Activated naive CD4-positive, alpha-beta T cell treated with anti-CD3 and anti-CD28 coated beads for 36 hours (primary cell): ENCODE measurements around the gene IFRD2. TPM values are rescaled to one million over a fixed set of nuclear protein-coding genes. Genes with fewer than 3 reads are reported as not detected.

Source experiments
- CTCF ChIA-PET: fragments of 350-600 bp; sonication (Branson Sonifier 250); formaldehyde crosslinking; loops from one replicate; lab custom pipeline; 2021; ENCODE audit warnings: antibody characterized with exemption; lab: Charles Lee
- DNase-seq: peaks from one replicate; pipeline ENCODE4 v3.0.0-alpha.2; 2020
- H3K27ac Mint-ChIP-seq: one replicate; pipeline ENCODE4 v1.8.0; 2021; ENCODE audit warnings: mild to moderate bottlenecking, mixed read lengths
- H3K27me3 Mint-ChIP-seq: one replicate; pipeline ENCODE4 v1.8.0; 2021; ENCODE audit warnings: low read depth, mixed read lengths
- H3K36me3 Mint-ChIP-seq: one replicate; pipeline ENCODE4 v1.8.0; 2021; ENCODE audit warnings: low read depth, mixed read lengths
- H3K4me1 Mint-ChIP-seq: one replicate; pipeline ENCODE4 v1.8.0; 2021; ENCODE audit warnings: low read depth, mixed read lengths
- H3K4me3 Mint-ChIP-seq: one replicate; pipeline ENCODE4 v1.8.0; 2021; ENCODE audit warnings: mild to moderate bottlenecking, moderate library complexity, mixed read lengths
- H3K9me3 Mint-ChIP-seq: one replicate; pipeline ENCODE4 v1.8.0; 2021; ENCODE audit warnings: mixed read lengths
- intact Hi-C: fragments of 100-400 bp; cut with micrococcal nuclease; formaldehyde crosslinking; loops from one replicate; pipeline ENCODE4 v1.15.1; 2023
- total RNA-seq, 2 experiments: library from RNA; stranded (reverse); gene quantifications; one replicate each; pipeline ENCODE4 v1.2.3, GENCODE V29; 2021

The IFRD2 gene
- total RNA-seq, 2 experiments from 2014 or later: 117 to 125 TPM

GRCh38 chr3:50323092-50323600 lies 30.9 kb upstream of the IFRD2 start:
- peaks cover 37% of the 10 kb centered on the region for H3K4me1 Mint-ChIP-seq
- no peak for DNase-seq
- intact Hi-C loops: loop anchor here (5.0 kb wide), 1 partner anchor 131 kb away; the partner anchor contains the start of gene GNAT1
- H3K9me3 Mint-ChIP-seq: no peaks in the 10 kb centered on the region
- H3K36me3 Mint-ChIP-seq: no peaks in the 10 kb centered on the region
- H3K27ac Mint-ChIP-seq: peak overlapping the region; percentile 30
- CTCF ChIA-PET: interaction anchor here (1.6 to 5.7 kb wide), 6 partner anchors 8 to 31 kb away, joined by 4 to 31 read pairs (median 14); partner anchors contain the start of genes HYAL1, HYAL3, IFRD2 and NAA80
- H3K4me3 Mint-ChIP-seq: no peak overlapping the region
- H3K27me3 Mint-ChIP-seq: no peaks in the 10 kb centered on the region

DNA sequence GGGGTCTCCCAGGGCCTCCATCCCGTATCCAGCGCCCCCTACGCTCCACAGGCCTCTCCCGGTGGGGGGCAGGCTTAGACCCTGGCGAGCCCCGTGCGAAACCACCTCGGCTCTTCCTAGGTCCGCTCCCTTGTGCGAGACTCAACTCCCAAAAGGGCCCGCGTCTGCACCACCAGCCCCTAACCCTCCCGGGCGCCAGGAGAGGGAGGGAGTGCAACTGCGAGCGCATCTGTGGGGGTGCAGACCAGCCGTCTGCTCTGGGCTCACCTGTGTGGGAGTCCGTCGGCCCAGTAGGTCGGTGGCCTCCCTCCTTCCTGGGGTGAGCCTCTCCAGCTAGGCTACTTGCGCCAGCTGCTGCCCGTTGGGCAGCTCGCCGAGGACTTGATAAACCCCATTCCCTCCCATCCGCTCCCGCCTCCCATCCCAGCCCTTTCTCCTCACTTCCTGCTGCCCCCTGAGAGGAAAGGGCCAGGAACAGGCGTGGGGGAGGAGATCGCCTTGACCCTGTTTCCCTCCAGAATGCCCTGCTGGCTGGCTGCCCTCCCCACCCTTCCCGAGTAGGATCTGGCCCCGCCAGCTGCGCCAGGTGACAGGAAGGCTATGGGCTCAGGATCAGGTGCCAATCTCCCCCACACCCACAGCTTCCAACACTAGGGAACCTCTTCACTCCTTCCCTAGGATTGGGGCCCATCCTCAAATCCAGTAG lies 30.3 kb upstream of the IFRD2 start, which contains the start of gene HYAL2:
HYAL2 (minus strand) TSS at position 360 of the 706 bp plus-strand sequence. CDS start 2,256 bp downstream, outside the sequence.
- DNase-seq: no peak
- peak within 1 kb of the TSS; percentile 80 for H3K27ac Mint-ChIP-seq
- H3K4me1 Mint-ChIP-seq: peaks cover 37% of the 10 kb centered on the region
- no peaks in the 10 kb centered on the region for H3K27me3 Mint-ChIP-seq
- intact Hi-C loops: loop anchor here (5.0 kb wide), 1 partner anchor 130 kb away; the partner anchor contains the start of gene GNAT1
- no peaks in the 10 kb centered on the region for H3K36me3 Mint-ChIP-seq
- CTCF ChIA-PET: interaction anchor here (1.6 to 5.7 kb wide), 7 partner anchors 8 to 64 kb away, joined by 3 to 31 read pairs (median 13); partner anchors contain the start of genes HYAL1, HYAL3, IFRD2 and NAA80
- H3K9me3 Mint-ChIP-seq: no peaks in the 10 kb centered on the region
- H3K4me3 Mint-ChIP-seq: peak within 1 kb of the TSS; percentile 73

DNA sequence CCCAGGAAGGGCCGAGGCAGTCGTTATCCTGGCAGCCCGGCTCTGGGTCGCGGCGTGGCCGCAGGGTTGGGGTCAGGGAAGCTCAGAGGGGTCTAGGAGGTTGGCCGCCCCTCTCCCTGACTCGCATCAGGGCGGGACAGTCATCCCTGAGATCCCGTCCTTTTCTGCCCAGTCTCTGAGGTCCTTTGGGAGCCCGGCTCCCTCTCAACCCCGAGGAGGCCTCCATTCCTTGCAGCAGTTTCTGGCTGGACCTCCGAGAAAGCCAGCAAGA lies 29.8 kb upstream of the IFRD2 start:
- Mint-ChIP-seq H3K27ac (no peak overlapping the region), H3K4me1 (peaks cover 38% of the 10 kb centered on the region), H3K4me3 (no peak overlapping the region), H3K36me3 (no peaks in the 10 kb centered on the region), H3K9me3 (no peaks in the 10 kb centered on the region), H3K27me3 (no peaks in the 10 kb centered on the region)
- CTCF ChIA-PET: interaction anchor here (0.6 to 5.7 kb wide), 5 partner anchors 15 to 64 kb away, joined by 3 to 31 read pairs (median 3); partner anchors contain the start of genes HYAL3 and NAA80
- intact Hi-C loops: loop anchor here (5.0 kb wide), 1 partner anchor 130 kb away; the partner anchor contains the start of gene GNAT1
- no peak for DNase-seq

GRCh38 chr3:50321336-50322114 lies 29.3 kb upstream of the IFRD2 start:
- CTCF ChIA-PET: interaction anchor here (0.6 to 5.7 kb wide), 7 partner anchors 16 to 125 kb away, joined by 3 to 31 read pairs (median 3); partner anchors contain the start of genes HYAL3 and NAA80
- peak overlapping the region; percentile 80 for H3K27ac Mint-ChIP-seq
- no peaks in the 10 kb centered on the region for H3K36me3 Mint-ChIP-seq
- no peaks in the 10 kb centered on the region for H3K27me3 Mint-ChIP-seq
- intact Hi-C loops: loop anchor here (1.0 to 5.0 kb wide), 4 partner anchors 22 to 129 kb away; partner anchors contain the start of genes GNAT1, HYAL3, IFRD2 and NAA80
- peak; percentile 83 for DNase-seq
- H3K4me3 Mint-ChIP-seq: peak overlapping the region; percentile 86
- no peaks in the 10 kb centered on the region for H3K9me3 Mint-ChIP-seq
- H3K4me1 Mint-ChIP-seq: peaks cover 38% of the 10 kb centered on the region

DNA sequence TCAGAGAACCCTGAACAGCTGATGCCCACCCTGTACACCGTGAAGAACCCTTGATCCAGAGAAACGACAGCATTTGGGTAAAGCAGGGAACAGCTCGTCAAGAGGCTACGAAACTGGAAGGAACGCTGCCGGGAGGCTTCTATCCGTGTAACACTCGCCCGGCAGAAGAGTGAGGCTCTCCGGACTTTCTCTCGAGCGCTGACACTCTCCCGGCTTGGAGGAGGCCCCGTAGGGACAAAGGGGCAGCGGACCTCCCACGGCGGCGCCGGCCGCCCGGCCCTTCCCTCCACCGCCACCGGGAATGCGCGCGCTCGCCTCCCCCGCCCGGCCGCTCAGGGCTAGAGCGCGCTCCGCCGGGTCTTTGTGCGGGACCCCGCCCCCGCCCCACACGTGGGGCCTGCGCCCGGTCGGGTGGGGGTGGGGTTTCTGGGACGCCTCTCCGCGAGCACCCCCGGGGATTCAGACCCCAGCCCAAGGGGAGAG lies 28.7 kb upstream of the IFRD2 start:
- intact Hi-C loops: loop anchor here (1.0 to 5.0 kb wide), 4 partner anchors 22 to 129 kb away; partner anchors contain the start of genes GNAT1, HYAL3, IFRD2 and NAA80
- Mint-ChIP-seq H3K4me3 (peak overlapping the region; percentile 86), H3K4me1 (peaks cover 39% of the 10 kb centered on the region), H3K36me3 (no peaks in the 10 kb centered on the region), H3K27me3 (no peaks in the 10 kb centered on the region), H3K27ac (no peak overlapping the region), H3K9me3 (no peaks in the 10 kb centered on the region)
- CTCF ChIA-PET: interaction anchor here (0.6 to 5.7 kb wide), 8 partner anchors 11 to 125 kb away, joined by 3 to 31 read pairs (median 3); partner anchors contain the start of genes HYAL3 and NAA80
- peak; percentile 51 for DNase-seq

GRCh38 chr3:50319894-50320625 lies 27.8 kb upstream of the IFRD2 start:
- intact Hi-C loops: loop anchor here (5.0 kb wide), 1 partner anchor 128 kb away; the partner anchor contains the start of gene GNAT1
- no peak for DNase-seq
- no peaks in the 10 kb centered on the region for H3K9me3 Mint-ChIP-seq
- CTCF ChIA-PET: interaction anchor here (0.6 to 3.0 kb wide), 3 partner anchors 12 to 20 kb away, joined by 3 to 12 read pairs (median 3); partner anchors contain the start of genes HYAL3 and NAA80
- H3K4me1 Mint-ChIP-seq: peaks cover 37% of the 10 kb centered on the region
- no peaks in the 10 kb centered on the region for H3K27me3 Mint-ChIP-seq
- no peaks in the 10 kb centered on the region for H3K36me3 Mint-ChIP-seq
- no peak overlapping the region for H3K27ac Mint-ChIP-seq
- peak overlapping the region; percentile 86 for H3K4me3 Mint-ChIP-seq

- peaks cover 33% of the 10 kb centered on the region for H3K4me1 Mint-ChIP-seq
- no peak overlapping the region for H3K27ac Mint-ChIP-seq
- no peaks in the 10 kb centered on the region for H3K9me3 Mint-ChIP-seq
- no peak overlapping the region for H3K4me3 Mint-ChIP-seq
- intact Hi-C loops: no loop called here
- DNase-seq: no peak
- CTCF ChIA-PET: interaction anchor here (3.0 kb wide), 1 partner anchor 20 kb away, joined by 12 read pairs; the partner anchor contains the start of genes HYAL3 and NAA80
- H3K36me3 Mint-ChIP-seq: no peaks in the 10 kb centered on the region
- H3K27me3 Mint-ChIP-seq: no peaks in the 10 kb centered on the region
These were observed 27.1 kb upstream of the IFRD2 start for GRCh38 chr3:50319181-50319893.

DNA sequence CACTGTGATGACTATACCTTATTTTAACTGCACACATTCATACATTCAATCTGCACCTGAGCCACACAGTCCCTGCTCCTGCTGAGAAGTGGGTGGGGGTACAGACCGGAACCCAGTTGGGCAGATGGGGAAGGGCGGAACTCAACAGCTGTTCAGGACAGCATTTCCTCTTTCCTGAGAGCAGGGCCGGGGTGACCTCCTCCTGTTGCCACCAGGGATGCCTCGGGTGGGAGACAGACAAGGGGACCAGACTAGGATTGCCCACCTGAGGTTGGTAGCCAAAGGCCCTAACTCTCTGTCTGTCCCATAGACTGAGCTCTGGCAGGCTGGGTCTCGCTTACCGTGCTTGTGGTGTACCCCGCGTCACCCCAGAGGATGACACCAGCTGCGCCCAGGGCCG lies 26.4 kb upstream of the IFRD2 start:
- H3K27ac Mint-ChIP-seq: no peak overlapping the region
- no peaks in the 10 kb centered on the region for H3K36me3 Mint-ChIP-seq
- no peaks in the 10 kb centered on the region for H3K9me3 Mint-ChIP-seq
- H3K27me3 Mint-ChIP-seq: no peaks in the 10 kb centered on the region
- H3K4me3 Mint-ChIP-seq: no peak overlapping the region
- peaks cover 33% of the 10 kb centered on the region for H3K4me1 Mint-ChIP-seq
- no peak for DNase-seq
- CTCF ChIA-PET: no interaction called here
- intact Hi-C loops: no loop called here

DNA sequence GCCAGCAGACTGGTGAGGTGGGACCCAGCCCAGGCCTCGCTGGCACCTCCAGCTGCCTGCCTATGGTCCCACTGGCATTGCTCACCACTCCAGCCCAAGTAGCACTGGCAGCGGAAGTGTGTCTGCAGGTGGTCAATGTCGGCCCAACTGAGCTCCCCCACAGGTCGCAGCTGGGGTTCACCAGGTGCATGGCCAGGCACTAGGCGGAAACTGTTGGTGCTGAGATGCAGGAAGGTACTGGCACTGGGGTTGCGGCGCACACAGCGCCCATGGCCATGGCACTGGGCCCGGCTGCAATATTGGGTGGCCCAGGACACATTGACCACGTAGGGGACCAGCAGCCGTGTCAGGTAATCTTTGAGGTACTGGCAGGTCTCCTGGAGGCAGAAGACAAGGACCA lies 25.9 kb upstream of the IFRD2 start:
- H3K4me1 Mint-ChIP-seq: peaks cover 32% of the 10 kb centered on the region
- no peak overlapping the region for H3K4me3 Mint-ChIP-seq
- CTCF ChIA-PET: no interaction called here
- no peaks in the 10 kb centered on the region for H3K27me3 Mint-ChIP-seq
- no peak for DNase-seq
- H3K27ac Mint-ChIP-seq: no peak overlapping the region
- H3K36me3 Mint-ChIP-seq: no peaks in the 10 kb centered on the region
- H3K9me3 Mint-ChIP-seq: no peaks in the 10 kb centered on the region
- intact Hi-C loops: no loop called here

- intact Hi-C loops: no loop called here
These were observed 25.1 kb upstream of the IFRD2 start for GRCh38 chr3:50317300-50317699.

More at GRCh38 chr3:50317300-50317699, 25.1 kb upstream of the IFRD2 start:
- no peaks in the 10 kb centered on the region for H3K27me3 Mint-ChIP-seq
- H3K9me3 Mint-ChIP-seq: no peaks in the 10 kb centered on the region
- no peaks in the 10 kb centered on the region for H3K36me3 Mint-ChIP-seq
- H3K4me3 Mint-ChIP-seq: no peak overlapping the region
- no peak for DNase-seq
- CTCF ChIA-PET: interaction anchor here (0.5 kb wide), 1 partner anchor 30 kb away, joined by 3 read pairs; no protein-coding TSS in a partner anchor
- no peak overlapping the region for H3K27ac Mint-ChIP-seq
- peaks cover 31% of the 10 kb centered on the region for H3K4me1 Mint-ChIP-seq
